ENCODE data around the gene ZNF358.

GRCh38 chr19:7522072-7522922, 6.4 kb downstream of the ZNF358 start, which contains the start of gene MCOLN1:
- TF ChIP-seq CTCF (IDR thresholded peaks at IDR 0.05) (peak in 1 of 3 experiments; percentile 51), POLR2AphosphoS5 (IDR thresholded peaks at IDR 0.05) (peak; percentile 87 to 100)

All from esophagus muscularis mucosa (tissue), 3 donors.